Stomach (tissue), 19 donors: ENCODE measurements around the gene UNC80. TPM values are rescaled to one million over a fixed set of nuclear protein-coding genes. Genes with fewer than 3 reads are reported as not detected.

ENCODE experiments used
- DNase-seq, 2 donors: peaks; one replicate each; pipeline versions ENCODE4 v3.0.0 to v3.0.0-alpha.2; 2013 to 2019
- H3K27ac ChIP-seq, 5 donors: fragments of 200-600 bp in 4 of 5; sonication (generic) in 4 of 5; one replicate each; pipeline ENCODE4 v1.5.1; 2013 to 2019; ENCODE audit warnings: mild to moderate bottlenecking in 1 of 5, moderate library complexity in 1 of 5
- H3K27me3 ChIP-seq, 3 donors: fragments of 200-600 bp; sonication (generic); one replicate each; pipeline ENCODE4 v1.5.1; 2017 to 2019; ENCODE audit warnings: mixed run types in 1 of 3
- H3K36me3 ChIP-seq, 4 donors: fragments of 200-600 bp; sonication (generic); 1 replicate in 3 of 4; 2 replicates in 1 of 4; pipeline ENCODE4 v1.5.1; 2016 to 2019
- H3K4me1 ChIP-seq, 4 donors: fragments of 200-600 bp; sonication (generic); one replicate each; pipeline ENCODE4 v1.5.1; 2016 to 2019
- H3K4me3 ChIP-seq, 4 donors: fragments of 200-600 bp; sonication (generic) in 3 of 4; one replicate each; pipeline ENCODE4 v1.5.1; 2016 to 2019; ENCODE audit warnings: mild to moderate bottlenecking in 1 of 4
- H3K9me3 ChIP-seq, 4 donors: fragments of 200-600 bp; sonication (generic); one replicate each; pipeline ENCODE4 v1.5.1; 2016 to 2019
- CTCF ChIP-seq, 7 experiments: fragments of 450-650 bp in 4 of 7; fragments of 200-600 bp in 3 of 7; sonication (generic) in 3 of 7; IDR thresholded peaks; one replicate each; pipeline ENCODE4 v1.5.1; 2016 to 2019; ENCODE audit warnings: antibody characterized with exemption in 7 of 7, control low read depth in 2 of 7, mild to moderate bottlenecking in 1 of 7
- EP300 ChIP-seq: sonication (generic); formaldehyde crosslinking; IDR thresholded peaks from one replicate; pipeline ENCODE4 v1.6.1; 2017; ENCODE audit warnings: antibody characterized with exemption
- POLR2A ChIP-seq, 4 donors: fragments of 450-650 bp; IDR thresholded peaks; one replicate each; pipeline ENCODE4 v1.6.1; 2016; ENCODE audit warnings: antibody characterized with exemption in 4 of 4, control low read depth in 2 of 4, mild to moderate bottlenecking in 1 of 4, moderate library complexity in 1 of 4
- POLR2AphosphoS5 ChIP-seq, 3 donors: sonication (generic); formaldehyde crosslinking; IDR thresholded peaks; one replicate each; pipeline ENCODE4 v1.6.1; 2016; ENCODE audit warnings: antibody characterized with exemption in 3 of 3
- WGBS, 5 donors: extraction: QIAGEN DNeasy Blood & Tissue Kit in 3 of 5; methylation state at CpG; one replicate each; pipeline versions ENCODE4 v1.1.5 to v1.1.7; 2013 to 2018; 5-methylcytosine and 5-hydroxymethylcytosine counted together
- intact Hi-C: fragments of 100-400 bp; cut with DNase I; formaldehyde crosslinking; loops from one replicate; pipeline ENCODE4 v1.15.1; 2023; ENCODE audit warnings: low total_unique reads
- long read RNA-seq, 10 donors: transcript quantifications; one replicate each; lab custom pipeline, GENCODE V29; 2026
- polyA plus RNA-seq, 3 donors: library from polyadenylated mRNA; stranded (reverse); fragments of 200-250 nt; gene quantifications; one replicate each; pipeline ENCODE4 v1.2.3, GENCODE V29; 2013
- total RNA-seq, 5 donors: library from RNA; depleted of rRNA; stranded (reverse); fragments of >200 nt; gene quantifications; one replicate each; pipeline versions ENCODE4 v1.1.0 to v1.2.3, GENCODE V29; 2014 to 2016
- donor health status: healthy with polysubstance abuse.
- donor health status: Bipolar disorder and iron deficiency.
- donor health status: healthy.

The UNC80 gene
- total RNA-seq (1 to 10 TPM in 2 of 5 donors, under 1 TPM in 2, not detected in 1; 0.29 to 5.1 (median 0.73) TPM), polyA plus RNA-seq (under 1 TPM; 0.08 to 0.15 (median 0.12) TPM)
- long read RNA-seq, donor 1: 0 reads
- long read RNA-seq, donor 2: 0 reads
- long read RNA-seq, donor 3: 0 reads
- long read RNA-seq, donor 4: 0 reads
- long read RNA-seq, donor 5: 0 reads
- long read RNA-seq, donor 6: 0 reads
- long read RNA-seq, donor 7: 0 reads
- long read RNA-seq, donor 8: 0 reads
- long read RNA-seq, donor 9: 0 reads
- long read RNA-seq, donor 10: 0 reads

DNA sequence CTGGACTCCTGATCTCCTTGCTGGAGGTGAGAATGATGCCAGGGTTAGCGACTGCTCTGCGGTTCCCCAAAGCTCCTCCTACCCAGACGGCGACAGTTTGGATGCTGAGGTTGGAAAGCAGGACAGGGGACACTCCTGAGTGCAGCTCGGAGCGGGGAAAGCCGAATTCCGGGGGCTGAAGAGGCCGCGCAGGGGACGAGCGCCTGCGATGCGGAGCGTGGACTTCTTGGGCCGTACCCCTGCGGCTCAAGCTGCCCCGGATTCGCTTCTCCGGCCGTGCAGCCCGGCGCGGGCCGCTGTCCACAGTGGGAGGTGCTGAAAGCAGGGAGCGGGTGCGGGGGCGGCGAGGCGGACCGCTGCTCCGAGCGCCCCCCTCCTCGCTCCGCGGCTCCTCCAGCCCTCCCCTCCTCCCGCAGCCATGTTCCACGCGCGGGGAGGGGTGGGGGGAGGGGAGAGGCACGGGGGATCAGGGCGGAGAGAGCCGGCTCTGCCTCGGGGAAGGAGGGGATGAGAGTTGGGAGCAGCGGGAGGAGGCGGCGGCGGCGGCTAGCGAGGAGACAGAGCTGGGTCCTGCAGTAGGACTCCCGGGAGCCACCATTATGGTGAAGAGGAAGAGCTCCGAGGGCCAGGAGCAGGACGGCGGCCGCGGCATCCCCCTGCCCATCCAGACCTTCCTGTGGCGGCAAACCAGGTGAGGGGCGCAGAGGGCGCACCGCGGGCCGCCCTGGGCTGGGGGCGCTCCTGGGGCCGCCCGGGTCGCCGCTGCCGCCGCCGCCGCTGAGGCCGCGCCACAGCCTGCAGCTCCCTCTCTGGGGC is at the start of gene UNC80:
TSS of gene UNC80 (plus strand) at position 359 of the 816 bp plus-strand sequence. CDS start at position 600, 241 bp downstream.
- no peaks in the 10 kb centered on the region for H3K9me3 ChIP-seq
- H3K4me3 ChIP-seq: peak within 1 kb of the TSS; percentile 32 to 42 (median 40)
- H3K36me3 ChIP-seq: no peaks in the 10 kb centered on the region
- H3K27ac ChIP-seq: peak within 1 kb of the TSS in 2 of 5 donors; percentile 32 to 38
- intact Hi-C loops: no loop called here
- WGBS, 5 donors: 4 to 6% (median 5%) methylated on average over 23 to 73 of the region's 73 CpGs
- TF ChIP-seq POLR2AphosphoS5 (IDR thresholded peaks at IDR 0.05): peak in 1 of 3 donors; percentile 53
- TF ChIP-seq CTCF (IDR thresholded peaks at IDR 0.05): no peak
- H3K27me3 ChIP-seq: peaks cover 0 to 38% (median 24%) of the 10 kb centered on the region in 3 donors
- DNase-seq: peak; percentile 62 to 95
- H3K4me1 ChIP-seq: peaks cover 0 to 11% (median 9%) of the 10 kb centered on the region in 4 donors

- intact Hi-C loops: no loop called here
- Histone ChIP-seq H3K9me3 (no peaks in the 10 kb centered on the region), H3K36me3 (no peaks in the 10 kb centered on the region), H3K27ac (no peak overlapping the region), H3K27me3 (no peaks in the 10 kb centered on the region), H3K4me3 (no peak overlapping the region), H3K4me1 (no peaks in the 10 kb centered on the region)
- 88 to 96% (median 92%) methylated on average over 2 of the region's 2 CpGs for WGBS, 5 donors
- DNase-seq: no peak
- TF ChIP-seq CTCF (IDR thresholded peaks at IDR 0.05) (no peak), POLR2A (IDR thresholded peaks at IDR 0.05) (no peak), EP300 (no peak), POLR2AphosphoS5 (IDR thresholded peaks at IDR 0.05) (no peak)
Observed at GRCh38 chr2:209726311-209726710, 45.3 kb upstream of the UNC80 start.

- no peak for TF ChIP-seq EP300
- TF ChIP-seq POLR2A (IDR thresholded peaks at IDR 0.05): no peak
- TF ChIP-seq CTCF (IDR thresholded peaks at IDR 0.05): no peak
- TF ChIP-seq POLR2AphosphoS5 (IDR thresholded peaks at IDR 0.05): no peak
- Histone ChIP-seq H3K27me3 (no peaks in the 10 kb centered on the region), H3K9me3 (no peaks in the 10 kb centered on the region), H3K4me1 (no peaks in the 10 kb centered on the region), H3K4me3 (no peak overlapping the region), H3K36me3 (no peaks in the 10 kb centered on the region), H3K27ac (no peak overlapping the region)
- intact Hi-C loops: no loop called here
- peak in 1 of 2 donors; percentile 3 for DNase-seq
- 31 to 57% (median 47%) methylated on average over 2 of the region's 2 CpGs for WGBS, 5 donors
Observed at GRCh38 chr2:209727077-209727476, 44.6 kb upstream of the UNC80 start.

DNA sequence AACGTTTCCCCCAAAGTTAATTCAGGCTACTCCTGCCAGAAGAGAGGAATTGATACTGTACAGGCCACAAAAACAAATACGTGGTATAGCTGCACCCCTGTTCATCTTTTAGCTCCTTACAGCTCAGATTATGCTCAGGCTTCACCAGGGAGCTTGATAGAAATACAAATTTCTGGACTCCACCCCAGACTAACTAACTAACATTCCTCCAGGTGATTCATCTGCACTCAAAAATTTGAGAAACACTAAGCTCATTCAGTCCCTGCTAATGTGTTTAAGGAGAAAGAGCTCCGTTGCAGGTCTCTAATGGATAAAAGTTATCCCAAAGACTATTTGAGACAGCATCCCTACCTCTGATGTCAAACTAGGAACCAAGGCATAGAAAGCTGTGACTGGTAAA is 36.8 kb upstream of the UNC80 start:
- WGBS, 5 donors: 65 to 85% (median 77%) methylated on average over 3 of the region's 3 CpGs
- Histone ChIP-seq H3K9me3 (no peaks in the 10 kb centered on the region), H3K27me3 (no peaks in the 10 kb centered on the region), H3K4me3 (no peak overlapping the region), H3K27ac (no peak overlapping the region), H3K4me1 (no peaks in the 10 kb centered on the region), H3K36me3 (no peaks in the 10 kb centered on the region)
- TF ChIP-seq POLR2A (IDR thresholded peaks at IDR 0.05) (no peak), EP300 (no peak), CTCF (IDR thresholded peaks at IDR 0.05) (no peak), POLR2AphosphoS5 (IDR thresholded peaks at IDR 0.05) (no peak)
- DNase-seq: no peak
- intact Hi-C loops: no loop called here
